IMR-90 (cell line): ENCODE results near the gene MAT2A. TPM values are rescaled to one million over a fixed set of nuclear protein-coding genes. Genes with fewer than 3 reads are reported as not detected.
A peak's percentile ranks its signal among the peaks of the same experiment; 100 is the strongest.

Source experiments
- ATAC-seq: fragments of 200-7000 bp; cut with Tn5 transposase; 2 replicates; pipeline ENCODE4 v1.9.1; 2020; ENCODE audit warnings: low read depth, mild to moderate bottlenecking, moderate library complexity
- BruUV-seq: library from RNA; stranded (reverse); fragments of 400-500 nt; replicated peaks from 2 replicates; lab custom pipeline; 2021; lab: Mats Ljungman, UMichigan
- CTCF ChIA-PET: fragments of 300-600 bp; formaldehyde crosslinking; extraction: SDS; loops from one replicate; lab custom pipeline; 2021; ENCODE audit warnings: antibody characterized with exemption; lab: Yijun Ruan, JAX
- POLR2A ChIA-PET: fragments of 300-600 bp; sonication (Branson Sonifier 250); formaldehyde crosslinking; loops from one replicate; lab custom pipeline; 2022; ENCODE audit warnings: antibody characterized with exemption; ENCODE audit not compliant: unreplicated experiment; lab: Charles Lee
- DNase-seq: peaks from one replicate; pipeline ENCODE4 v3.0.0; 2013
- H2AFZ ChIP-seq: replicated peaks from 2 replicates; pipeline ENCODE3; 2013; ENCODE audit warnings: low read length, mild to moderate bottlenecking; ENCODE audit not compliant: poor library complexity
- H2AK5ac ChIP-seq: 2 replicates; pipeline ENCODE4 v1.6.1; 2013; ENCODE audit warnings: low read depth, low read length, inconsistent platforms
- H2AK9ac ChIP-seq: replicated peaks from 2 replicates; pipeline ENCODE3; 2013; ENCODE audit warnings: mild to moderate bottlenecking, low read depth, low read length, moderate library complexity; ENCODE audit not compliant: poor library complexity
- H2BK120ac ChIP-seq: 2 replicates; pipeline ENCODE4 v1.6.1; 2013; ENCODE audit warnings: low read depth, low read length, inconsistent platforms
- H2BK15ac ChIP-seq: 3 replicates; pipeline ENCODE4 v1.6.1; 2013; ENCODE audit warnings: low read depth, low read length, inconsistent platforms
- H2BK20ac ChIP-seq: 2 replicates; pipeline ENCODE4 v1.6.1; 2013; ENCODE audit warnings: low read depth, mild to moderate bottlenecking, inconsistent platforms, low read length, moderate library complexity
- H2BK5ac ChIP-seq: 2 replicates; pipeline ENCODE4 v1.6.1; 2013; ENCODE audit warnings: mild to moderate bottlenecking, low read depth, low read length, inconsistent platforms; ENCODE audit not compliant: poor library complexity, severe bottlenecking
- H3K14ac ChIP-seq: replicated peaks from 2 replicates; pipeline ENCODE4 v1.6.1; 2013; ENCODE audit warnings: low read depth, low read length, inconsistent platforms
- H3K18ac ChIP-seq: 2 replicates; pipeline ENCODE4 v1.6.1; 2013; ENCODE audit warnings: low read depth, low read length, control low read depth
- H3K23ac ChIP-seq: 2 replicates; pipeline ENCODE4 v1.6.1; 2013; ENCODE audit warnings: low read depth, low read length, inconsistent platforms
- H3K27ac ChIP-seq: 2 replicates; pipeline ENCODE4 v1.5.1; 2013; ENCODE audit warnings: mild to moderate bottlenecking, control low read depth, low read length; ENCODE audit not compliant: insufficient read depth
- H3K27me3 ChIP-seq: 2 replicates; pipeline ENCODE4 v1.6.1; 2013; ENCODE audit warnings: low read length; ENCODE audit not compliant: control insufficient read depth, insufficient read depth
- H3K36me3 ChIP-seq: 2 replicates; pipeline ENCODE4 v1.6.1; 2013; ENCODE audit warnings: low read length, mixed read lengths; ENCODE audit not compliant: control insufficient read depth, insufficient read depth
- H3K4ac ChIP-seq: 2 replicates; pipeline ENCODE4 v1.6.1; 2013; ENCODE audit warnings: low read depth, low read length, inconsistent platforms
- H3K4me1 ChIP-seq: 2 replicates; pipeline ENCODE4 v1.6.1; 2013; ENCODE audit warnings: low read length, mixed read lengths; ENCODE audit not compliant: control insufficient read depth, insufficient read depth
- H3K4me2 ChIP-seq: 2 replicates; pipeline ENCODE4 v1.6.1; 2013; ENCODE audit warnings: low read depth, mild to moderate bottlenecking, control low read depth, low read length, moderate library complexity
- H3K4me3 ChIP-seq: 2 replicates; pipeline ENCODE4 v1.5.1; 2013; ENCODE audit warnings: low read depth, mild to moderate bottlenecking, control low read depth, low read length, moderate library complexity; ENCODE audit not compliant: insufficient read depth
- H3K56ac ChIP-seq: 2 replicates; pipeline ENCODE4 v1.6.1; 2013; ENCODE audit warnings: low read length, inconsistent platforms; ENCODE audit not compliant: insufficient read depth; ENCODE audit errors: extremely low read depth
- H3K79me1 ChIP-seq, 2 experiments: 2 replicates each; pipeline ENCODE4 v1.6.1; 2013; ENCODE audit warnings: low read length in 2 of 2, inconsistent platforms in 1 of 2, low read depth in 1 of 2
- H3K9ac ChIP-seq: 2 replicates; pipeline ENCODE4 v1.6.1; 2013; ENCODE audit warnings: low read depth, low read length, control low read depth
- H3K9me1 ChIP-seq: 2 replicates; pipeline ENCODE4 v1.6.1; 2013; ENCODE audit warnings: low read length, inconsistent platforms; ENCODE audit not compliant: insufficient read depth
- H3K9me3 ChIP-seq: 2 replicates; pipeline ENCODE4 v1.6.1; 2013; ENCODE audit warnings: low read length; ENCODE audit not compliant: control insufficient read depth, insufficient read depth
- H4K20me1 ChIP-seq: 2 replicates; pipeline ENCODE4 v1.6.1; 2013; ENCODE audit warnings: low read length, inconsistent platforms; ENCODE audit not compliant: insufficient read depth
- H4K5ac ChIP-seq: 2 replicates; pipeline ENCODE4 v1.6.1; 2013; ENCODE audit warnings: mild to moderate bottlenecking, low read depth, low read length, control low read depth
- H4K8ac ChIP-seq, 2 experiments: 2 replicates each; pipeline ENCODE4 v1.6.1; 2013; ENCODE audit warnings: low read depth in 2 of 2, low read length in 2 of 2, control low read depth in 1 of 2, inconsistent platforms in 1 of 2
- H4K91ac ChIP-seq: 2 replicates; pipeline ENCODE4 v1.6.1; 2013; ENCODE audit warnings: low read depth, low read length, inconsistent platforms; ENCODE audit not compliant: insufficient read depth
- ELK1 ChIP-seq: fragments of 150-350 bp; IDR thresholded peaks from 2 replicates; pipeline ENCODE4 v1.6.1; 2016; ENCODE audit warnings: low read depth, mild to moderate bottlenecking, low read length, moderate library complexity, borderline replicate concordance
- MAFK ChIP-seq: IDR thresholded peaks from 2 replicates; pipeline ENCODE4 v1.6.1; 2012; ENCODE audit warnings: low read depth, low read length, improper control_type of control experiment
- POLR2A ChIP-seq: IDR thresholded peaks from 2 replicates; pipeline ENCODE4 v1.6.1; 2012; ENCODE audit warnings: mild to moderate bottlenecking, low read depth, low read length
- SMC3 ChIP-seq: fragments of 150-350 bp; IDR thresholded peaks from 2 replicates; pipeline ENCODE4 v1.6.1; 2016; ENCODE audit warnings: low read depth, mild to moderate bottlenecking, antibody characterized with exemption, low read length, moderate library complexity
- WGBS, 2 experiments: methylation state at CpG; one replicate each; pipeline versions ENCODE4 v1.1.5 to v1.1.7; 2013; ENCODE audit warnings: missing lambda C conversion rate in 2 of 2; ENCODE audit not compliant: insufficient read length in 1 of 2; ENCODE audit errors: extremely low coverage in 2 of 2; 5-methylcytosine and 5-hydroxymethylcytosine counted together
- dilution Hi-C: fragments of 300-500 bp; cut with HindIII; formaldehyde crosslinking; loops from one replicate; pipeline ENCODE4 v1.14.3; 2018; ENCODE audit warnings: low sequenced_read_pairs; ENCODE audit not compliant: unreplicated experiment
- in situ Hi-C: fragments of 300-500 bp; cut with MboI; formaldehyde crosslinking; loops from 3 replicates; pipeline ENCODE4 v1.14.3; 2019; ENCODE audit warnings: low sequenced_read_pairs, inconsistent platforms, mixed read lengths
- intact Hi-C: fragments of 100-400 bp; cut with micrococcal nuclease; formaldehyde crosslinking; loops from 2 replicates; pipeline ENCODE4 v1.10.0; 2022
- polyA plus RNA-seq, 3 experiments: library from polyadenylated mRNA; depleted of rRNA; stranded (reverse); fragments of >200 nt; gene quantifications; 2 replicates each; pipeline ENCODE4 v1.2.3, GENCODE V29; 2012; ENCODE audit warnings: low replicate concordance in 1 of 3
- total RNA-seq: library from RNA; depleted of rRNA; stranded (reverse); fragments of >200 nt; gene quantifications from 2 replicates; pipeline ENCODE4 v1.2.3, GENCODE V29; 2012

Gene MAT2A
- total and polyA plus RNA-seq, 2 of the 4 experiments (the other 2 are of a cell fraction), result 94.1 to 223 TPM

- ATAC-seq (no peak), DNase-seq (no peak)
- WGBS, 2 experiments, result no CpG with 5 or more reads among the region's 3 CpGs
- H3K4me1 ChIP-seq, result no peaks in the 10 kb centered on the region
- H4K91ac ChIP-seq, result no peak overlapping the region; the same call in 1 of the 2 replicates
- H3K27me3 ChIP-seq, result no peaks in the 10 kb centered on the region
- in situ Hi-C loops (no loop called here), intact Hi-C loops (no loop called here), dilution Hi-C loops (no loop called here)
- H3K18ac ChIP-seq, result no peak overlapping the region
- no peak overlapping the region for H3K56ac ChIP-seq
- H2AK5ac ChIP-seq, result no peak overlapping the region
- H2AFZ ChIP-seq, result peak overlapping the region; percentile 51
- no peaks in the 10 kb centered on the region for H3K9me1 ChIP-seq
- POLR2A ChIA-PET, result no interaction called here
- no peak overlapping the region for H2BK15ac ChIP-seq
- no peak overlapping the region for H2AK9ac ChIP-seq
- no TSS peak for BruUV-seq
- H3K14ac ChIP-seq, result no peak overlapping the region
- H2BK20ac ChIP-seq, result no peak overlapping the region
- CTCF ChIA-PET, result no interaction called here
- H2BK5ac ChIP-seq, result no peak overlapping the region
- H3K27ac ChIP-seq, result no peak overlapping the region
- no peak overlapping the region for H3K4me3 ChIP-seq
- TF ChIP-seq SMC3 (no peak), POLR2A (no peak), MAFK (no peak), ELK1 (no peak)
- no peak overlapping the region for H3K4me2 ChIP-seq
- no peak overlapping the region for H3K4ac ChIP-seq
- no peaks in the 10 kb centered on the region for H4K20me1 ChIP-seq
- H3K9me3 ChIP-seq, result peaks cover 4% of the 10 kb centered on the region; the same call in 1 of the 2 replicates
- H3K36me3 ChIP-seq, result no peaks in the 10 kb centered on the region
- no peak overlapping the region for H3K9ac ChIP-seq
- no peak overlapping the region for H2BK120ac ChIP-seq
- H4K8ac ChIP-seq, result no peak overlapping the region
- no peaks in the 10 kb centered on the region for H3K79me1 ChIP-seq
- H4K5ac ChIP-seq, result no peak overlapping the region
- H3K23ac ChIP-seq, result no peak overlapping the region
These were observed 47.9 kb upstream of the MAT2A start for GRCh38 chr2:85490861-85491755.
